Islet of Langerhans (tissue), 1 donor: ENCODE data around the gene PCNX2.
A peak's percentile ranks its signal among the peaks of the same experiment; 100 is the strongest.

Source experiments
- FAIRE-seq: peaks from one replicate; lab custom pipeline; 2011; peaks lifted over from hg19 to GRCh38; lab: Jason Lieb, UNC

Gene PCNX2

DNA sequence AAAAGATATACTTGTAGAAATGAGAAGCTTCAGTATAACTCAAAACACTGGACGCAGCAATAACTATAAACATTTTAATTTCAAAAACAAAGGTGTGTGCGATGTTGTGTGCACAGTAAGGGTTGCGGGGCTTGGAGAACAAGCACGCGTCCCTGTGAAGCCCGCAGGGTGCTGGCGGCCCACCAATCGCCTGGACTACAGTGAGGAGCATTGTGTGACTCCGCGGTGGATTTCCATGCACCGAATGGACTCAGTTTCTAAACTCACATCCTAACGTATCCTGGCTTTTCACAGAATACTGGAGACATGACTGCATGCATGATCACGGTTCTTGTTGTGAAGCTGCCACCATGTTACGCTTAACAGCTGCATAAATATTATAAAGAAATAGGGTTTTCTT, 312.1 kb downstream of the PCNX2 start:
- FAIRE-seq = no peak

DNA sequence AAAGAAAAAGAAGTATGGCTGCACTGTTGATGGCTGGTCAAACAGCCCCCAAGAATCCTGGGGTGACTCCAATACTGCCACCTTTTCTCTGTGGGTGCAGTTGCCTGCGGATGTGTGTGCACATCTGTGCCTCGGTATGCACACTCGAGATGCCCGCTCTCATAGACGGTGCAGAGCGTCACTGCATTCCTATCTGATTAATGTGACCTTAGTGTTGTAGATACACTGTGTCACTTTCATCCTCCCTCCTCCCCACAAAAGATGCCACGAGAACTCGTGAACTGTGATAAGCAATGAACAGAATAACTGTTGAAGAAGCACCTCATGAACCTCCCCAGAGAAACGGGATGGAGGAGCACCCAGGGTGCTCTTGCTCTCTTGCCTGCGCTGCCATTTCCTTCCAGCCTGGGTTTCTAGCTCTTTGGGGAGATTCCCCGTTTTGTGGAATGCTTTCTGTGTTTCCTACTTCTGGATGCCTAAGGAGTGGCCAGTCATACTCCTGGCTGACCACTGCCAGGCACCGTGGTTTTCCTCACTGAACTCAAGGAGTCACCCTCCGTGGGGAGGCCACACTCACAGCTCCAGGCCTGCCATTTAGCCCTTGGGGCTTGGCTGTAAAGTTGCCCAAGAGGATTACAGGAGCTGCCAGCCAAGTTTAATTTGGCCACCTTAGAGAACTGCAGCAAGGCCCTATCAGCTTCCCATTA, 313.1 kb downstream of the PCNX2 start:
- FAIRE-seq = no peak

DNA sequence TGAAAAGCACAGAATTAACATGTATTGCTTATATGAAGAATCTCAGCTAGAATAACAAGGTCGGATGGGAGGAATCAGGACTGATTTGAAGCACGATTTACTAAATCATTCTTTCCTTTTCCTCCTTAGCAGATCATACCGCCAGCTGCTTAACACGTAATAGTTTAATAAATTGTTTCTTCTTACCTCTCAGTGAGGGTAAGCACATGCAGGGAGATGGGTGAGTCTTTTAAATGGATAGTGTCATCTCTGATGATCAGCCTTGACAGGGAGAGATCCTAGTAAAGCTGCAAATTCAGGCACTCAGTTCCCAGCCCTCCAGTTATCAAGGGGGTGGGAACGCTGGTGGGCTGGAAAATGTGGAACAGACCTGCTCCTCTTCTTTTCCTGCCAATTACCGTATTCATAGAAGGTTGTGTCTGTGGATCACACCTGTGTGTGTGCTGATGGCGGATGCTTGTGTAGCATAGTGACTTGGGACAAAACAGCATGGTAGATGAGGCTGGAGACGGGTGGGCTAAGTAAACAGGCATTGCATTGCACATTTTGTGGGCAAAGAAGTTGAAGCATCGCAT, 314.5 kb downstream of the PCNX2 start:
- FAIRE-seq = no peak

DNA sequence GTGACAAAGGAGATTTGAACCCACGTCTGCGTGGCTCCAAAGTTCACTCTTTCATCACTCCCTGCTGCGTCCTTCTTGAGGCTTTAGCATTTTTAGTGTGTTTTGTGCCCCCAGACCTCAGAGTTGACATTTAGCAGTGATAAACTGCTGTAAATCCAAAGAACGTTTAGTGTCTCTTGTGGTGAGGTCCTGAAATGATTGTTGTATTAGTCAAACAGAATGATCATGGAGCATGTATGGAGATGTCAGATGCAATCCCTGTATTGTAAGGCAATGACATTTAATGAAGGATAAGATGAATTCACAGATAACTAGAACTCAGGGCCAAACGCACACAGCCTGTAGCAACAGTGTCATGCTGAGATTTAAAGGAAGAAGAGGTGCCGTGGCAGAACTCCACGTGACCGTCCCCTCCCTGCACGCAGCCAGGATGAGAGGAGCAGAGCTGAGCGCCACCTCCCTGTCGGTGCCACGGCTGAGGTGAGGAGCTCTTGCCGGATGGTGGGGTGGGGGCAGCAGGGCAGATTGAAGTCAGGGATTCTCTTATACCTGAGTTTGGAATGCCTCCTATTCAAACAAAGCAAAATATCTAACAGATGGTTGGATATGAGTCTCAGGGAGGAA, 315.1 kb downstream of the PCNX2 start:
- FAIRE-seq = peak; percentile 33

DNA sequence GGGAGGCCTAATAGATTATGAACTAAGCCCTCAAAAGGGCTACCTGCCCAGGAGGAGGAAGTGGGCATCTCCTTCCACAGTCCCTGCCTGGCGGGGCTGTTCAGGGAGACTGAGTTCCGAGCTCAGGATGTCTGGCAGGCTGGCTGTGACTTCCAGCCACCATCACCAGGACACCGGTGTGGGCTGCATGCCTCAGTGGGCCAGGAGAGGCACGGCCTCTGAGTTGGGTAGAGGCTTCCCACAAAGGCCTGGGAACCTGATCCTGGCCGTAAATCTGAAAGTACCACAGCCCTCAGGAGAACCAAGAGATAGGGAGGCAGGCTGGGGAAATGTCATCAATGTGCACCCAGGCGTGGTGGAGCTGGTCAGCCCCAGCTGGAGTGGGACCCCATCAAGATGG, 316.0 kb downstream of the PCNX2 start:
- no peak for FAIRE-seq

DNA sequence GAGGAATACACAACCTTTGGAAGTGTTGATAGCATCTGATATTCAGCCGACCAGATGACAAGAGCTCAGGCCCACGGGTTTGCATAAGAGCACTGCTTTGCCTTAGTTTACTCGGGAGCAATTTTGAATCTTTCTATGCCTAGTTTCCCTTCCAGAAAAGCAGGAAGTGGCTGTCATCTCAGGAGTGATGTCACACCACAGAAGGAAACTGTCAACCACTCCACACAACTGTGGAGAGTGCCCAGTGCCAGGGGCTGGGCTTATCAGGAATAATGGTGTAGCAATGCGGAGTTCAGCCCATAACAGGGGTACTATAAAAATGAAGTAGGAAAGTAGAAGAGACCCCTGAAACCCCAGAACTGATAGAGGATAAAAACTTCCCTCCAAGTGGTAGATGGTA, 316.7 kb downstream of the PCNX2 start:
- FAIRE-seq = no peak

DNA sequence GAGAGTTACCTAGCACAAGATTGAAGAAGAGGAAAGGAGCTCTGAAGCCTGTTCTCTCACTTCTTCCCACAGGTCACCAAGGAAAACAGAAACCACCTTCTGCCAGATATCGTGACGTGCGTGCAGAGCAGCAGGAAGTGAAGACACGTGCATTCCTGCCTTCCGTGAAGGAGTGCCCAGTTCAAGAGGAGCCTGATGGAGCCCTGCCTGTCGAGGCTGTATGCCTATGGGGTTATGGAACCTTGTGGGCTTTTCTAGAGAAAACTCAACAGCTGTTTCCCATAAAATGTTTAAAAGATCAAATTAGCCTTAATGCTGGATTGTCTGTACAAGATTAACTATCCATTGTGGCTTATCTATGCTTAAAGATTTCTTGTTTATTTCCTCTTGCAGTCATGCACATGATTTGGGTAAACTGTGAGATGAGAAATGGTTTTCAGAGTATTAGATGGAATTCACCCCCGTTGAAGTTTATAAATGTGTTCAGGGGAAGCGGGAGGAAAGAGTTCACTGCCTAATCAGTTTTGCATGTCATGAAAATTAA, 317.4 kb downstream of the PCNX2 start:
- FAIRE-seq = no peak

DNA sequence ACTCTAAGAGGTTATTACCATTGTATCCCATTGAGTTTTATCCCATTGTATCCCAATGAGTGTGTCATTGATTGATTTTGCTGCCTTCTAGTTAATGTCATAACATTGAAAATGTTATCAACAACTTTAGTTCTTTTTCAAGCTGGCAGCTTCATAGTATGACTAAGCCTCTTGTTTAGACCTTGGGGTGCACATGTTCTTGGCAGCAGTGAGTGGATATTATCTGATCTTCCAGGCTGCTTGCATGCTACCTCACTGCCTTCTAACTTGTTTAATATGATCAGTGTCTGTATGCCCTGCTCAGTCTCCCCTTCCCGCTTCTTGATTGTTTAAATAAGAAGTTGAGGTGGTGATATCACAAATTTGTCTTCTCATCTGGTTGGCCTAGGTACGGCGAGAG, 320.6 kb downstream of the PCNX2 start:
- no peak for FAIRE-seq

DNA sequence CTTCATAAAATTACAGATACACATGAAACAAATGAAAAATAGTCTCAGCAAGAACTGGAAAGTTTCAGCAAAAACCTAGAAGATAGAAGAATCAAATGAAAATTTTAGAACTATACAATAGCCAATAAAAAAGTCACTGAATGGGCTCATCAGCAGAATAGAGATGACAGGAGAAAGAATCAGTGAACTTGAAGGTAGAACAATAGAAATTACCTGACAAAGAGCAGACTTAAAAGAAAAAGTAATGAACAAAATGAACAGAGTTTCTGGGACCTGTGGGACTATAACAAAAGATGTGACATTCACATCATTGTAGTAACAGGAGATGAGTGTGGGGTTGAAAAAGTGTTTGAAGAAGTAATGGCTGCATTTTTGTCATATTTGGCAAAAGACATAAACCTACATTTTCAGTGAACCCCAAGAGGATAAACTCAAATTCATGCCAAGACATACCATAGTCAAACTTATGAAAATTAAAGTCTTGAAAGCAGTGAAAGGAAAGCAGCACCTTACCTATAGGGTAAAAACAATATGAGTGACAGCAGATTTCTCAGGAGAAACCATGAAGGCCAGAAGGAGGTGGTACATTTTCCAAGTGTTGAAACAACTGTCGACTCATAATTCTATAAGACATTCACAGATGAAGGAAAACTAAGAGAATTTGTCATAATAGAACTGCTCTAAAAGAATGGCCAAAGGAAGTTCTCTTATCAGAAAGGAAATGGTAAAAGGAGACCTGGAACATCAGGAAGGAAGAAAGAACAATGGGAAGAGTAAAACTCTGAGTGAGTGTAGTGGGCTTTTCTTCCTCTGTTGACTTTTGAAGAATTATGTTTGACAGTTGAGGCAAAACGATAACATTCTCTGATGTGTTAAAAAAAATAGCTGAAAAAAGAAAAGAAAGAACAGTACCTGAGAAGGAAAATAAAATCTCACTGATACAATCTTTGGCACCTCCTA, 321.6 kb downstream of the PCNX2 start:
- FAIRE-seq = no peak

DNA sequence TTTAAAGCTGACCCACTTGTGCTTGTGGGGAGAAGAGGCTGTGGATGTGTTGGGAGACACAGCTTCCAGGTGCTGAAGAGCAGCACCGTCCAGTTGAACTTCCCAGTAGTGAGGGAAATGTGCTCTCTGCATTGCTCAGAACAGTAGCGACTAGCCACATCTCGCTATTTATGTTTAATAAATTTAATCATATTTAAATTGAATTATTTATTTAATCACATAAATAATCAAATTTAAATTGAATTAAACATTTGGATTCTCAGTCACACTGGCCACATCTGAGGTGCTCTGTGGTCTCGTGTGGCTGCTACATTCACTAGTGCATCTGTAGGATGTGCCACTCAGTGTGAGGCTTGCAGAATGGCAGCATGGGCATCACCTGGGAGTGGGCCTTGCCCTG, 325.0 kb downstream of the PCNX2 start:
- FAIRE-seq = no peak

DNA sequence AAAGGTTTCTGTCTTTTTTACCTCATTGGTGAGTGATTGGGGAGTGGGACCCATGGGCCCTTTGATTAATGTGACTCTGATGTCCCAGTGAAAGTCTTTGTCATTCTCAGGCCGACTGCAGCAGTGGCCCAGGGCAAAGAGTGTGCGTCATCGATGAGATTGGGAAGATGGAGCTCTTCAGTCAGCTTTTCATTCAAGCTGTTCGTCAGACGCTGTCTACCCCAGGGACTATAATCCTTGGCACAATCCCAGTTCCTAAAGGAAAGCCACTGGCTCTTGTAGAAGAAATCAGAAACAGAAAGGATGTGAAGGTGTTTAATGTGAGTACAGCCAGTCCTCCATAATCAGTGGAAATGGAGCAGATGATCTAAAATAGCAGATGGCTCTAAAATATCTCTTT, 325.7 kb downstream of the PCNX2 start:
- FAIRE-seq = no peak

DNA sequence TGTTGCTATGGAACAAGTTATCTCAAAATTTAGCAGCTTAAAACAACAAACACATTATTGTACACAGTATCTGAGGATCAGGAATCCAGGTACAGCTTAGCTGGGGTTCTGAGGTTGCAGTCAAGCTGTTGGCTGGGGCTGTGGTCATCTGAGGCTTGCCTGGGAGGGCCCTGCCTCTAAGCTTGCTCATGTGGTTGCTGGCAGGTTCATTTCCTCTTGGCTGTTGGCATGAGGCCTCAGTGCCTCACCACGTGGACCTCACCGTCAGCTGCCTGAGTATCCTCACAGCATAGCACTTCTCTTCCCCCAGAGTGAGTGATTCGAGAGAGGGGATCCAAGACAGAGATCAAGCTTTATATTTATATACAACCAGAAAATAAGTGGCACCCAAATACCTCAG, 326.6 kb downstream of the PCNX2 start:
- no peak for FAIRE-seq

DNA sequence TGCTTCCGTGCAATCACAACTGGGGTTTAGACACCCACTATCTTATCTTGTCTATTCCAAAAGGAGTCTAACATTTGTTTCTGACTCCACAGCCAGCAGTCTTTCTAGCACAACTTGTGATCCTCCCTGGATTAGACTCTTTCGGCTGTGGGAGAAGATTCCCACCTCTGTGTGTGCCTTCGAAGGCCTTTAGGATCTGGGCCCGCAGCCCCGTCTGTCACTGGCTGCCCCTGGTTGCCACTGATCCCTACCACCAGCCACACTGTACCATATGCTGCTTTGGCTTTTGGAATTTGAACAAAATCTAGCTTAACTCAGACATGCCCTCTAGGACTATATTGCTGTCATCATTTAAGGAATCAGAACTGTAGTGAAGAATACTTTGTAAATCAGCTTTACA, 327.1 kb downstream of the PCNX2 start:
- FAIRE-seq = no peak

DNA sequence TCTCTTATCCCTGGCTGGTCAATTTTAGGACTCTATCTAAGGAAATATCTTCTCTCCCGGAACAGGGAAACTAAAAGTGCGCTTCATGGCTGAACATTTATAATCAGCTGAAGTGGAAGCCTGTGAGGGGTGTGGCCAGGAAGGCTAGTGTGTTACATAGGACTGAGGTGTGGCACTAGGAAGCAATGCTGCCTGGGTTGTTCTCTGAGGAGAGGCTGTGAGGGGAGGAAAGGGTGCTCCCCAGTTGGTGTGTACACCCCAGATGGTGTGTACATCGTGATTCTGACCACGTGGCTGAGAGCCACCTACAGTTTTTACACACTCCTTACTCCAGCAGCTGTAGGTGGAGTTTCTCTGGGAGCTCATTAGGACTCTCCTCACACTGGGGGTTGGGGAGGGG, 328.9 kb downstream of the PCNX2 start:
- FAIRE-seq = no peak

DNA sequence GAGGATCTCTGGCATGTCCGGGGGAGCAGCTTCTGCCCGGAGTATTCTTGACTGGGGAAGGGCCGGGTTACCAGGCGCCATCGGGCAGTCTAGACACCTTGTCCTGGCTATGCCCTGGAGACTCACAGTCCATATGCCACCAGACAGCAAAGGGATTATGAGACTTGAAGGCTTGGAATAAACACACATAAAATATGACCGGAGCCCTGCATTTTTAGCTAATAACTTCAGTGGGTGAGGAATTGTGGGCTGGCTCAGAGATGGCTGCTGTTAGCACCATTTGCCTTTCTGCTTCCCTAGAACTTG, 329.7 kb downstream of the PCNX2 start:
- FAIRE-seq = no peak

DNA sequence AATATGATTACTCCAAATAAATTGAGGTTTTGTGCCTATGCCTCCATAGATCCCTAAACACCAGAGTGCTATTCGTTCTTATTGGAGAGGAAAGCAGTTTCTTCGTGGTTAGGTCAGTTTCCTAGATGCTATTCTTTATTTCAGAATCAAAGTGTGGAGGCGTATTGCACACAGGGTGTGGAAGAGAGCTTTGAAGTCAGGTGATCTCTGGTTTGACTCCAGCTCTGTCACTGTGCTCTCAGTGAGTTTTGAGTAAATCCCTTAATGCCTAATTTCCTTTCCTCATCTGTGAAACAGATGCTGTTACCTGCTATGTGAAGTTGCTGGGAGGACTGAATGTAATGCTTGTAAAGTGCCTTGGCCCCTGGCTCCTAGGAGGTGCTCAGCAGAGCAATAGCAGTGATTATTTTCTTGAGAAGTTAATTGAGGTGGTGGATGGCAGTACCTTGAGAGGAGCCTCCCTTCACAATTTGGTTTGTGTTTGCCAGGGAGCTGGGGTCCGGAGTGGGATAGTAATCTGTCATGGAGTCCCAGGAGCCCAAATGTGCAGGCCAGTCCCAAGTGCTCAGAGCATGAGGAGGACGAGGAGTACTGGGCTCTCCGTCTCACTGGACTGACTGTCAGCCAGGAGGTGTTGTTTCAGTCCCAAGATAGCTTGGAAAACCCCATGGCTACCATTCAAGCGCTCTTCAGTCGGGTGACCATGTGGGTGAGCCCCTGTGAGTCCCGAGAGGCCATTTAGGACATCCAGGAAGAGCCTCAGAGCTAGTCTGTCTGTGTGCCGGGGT, 330.2 kb downstream of the PCNX2 start:
- FAIRE-seq = no peak

DNA sequence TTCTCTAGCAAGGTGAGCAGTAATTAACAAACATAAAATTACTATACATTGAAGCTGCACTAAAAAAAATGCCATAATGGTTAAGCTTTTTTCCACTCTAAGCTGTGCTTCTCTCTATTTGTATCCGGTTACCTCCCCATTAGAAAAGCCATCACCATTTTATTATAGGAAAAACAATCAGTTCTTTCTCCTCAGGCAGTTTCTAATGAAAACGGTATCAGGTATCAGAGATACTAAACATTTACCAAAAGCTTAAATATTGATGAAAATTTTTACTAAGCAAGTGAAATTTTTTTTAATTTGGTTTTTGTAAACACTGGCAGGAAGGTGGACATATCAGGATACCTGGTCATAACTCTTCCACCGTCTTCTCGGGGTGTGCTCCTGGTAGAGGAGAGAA, 330.9 kb downstream of the PCNX2 start:
- FAIRE-seq = no peak

DNA sequence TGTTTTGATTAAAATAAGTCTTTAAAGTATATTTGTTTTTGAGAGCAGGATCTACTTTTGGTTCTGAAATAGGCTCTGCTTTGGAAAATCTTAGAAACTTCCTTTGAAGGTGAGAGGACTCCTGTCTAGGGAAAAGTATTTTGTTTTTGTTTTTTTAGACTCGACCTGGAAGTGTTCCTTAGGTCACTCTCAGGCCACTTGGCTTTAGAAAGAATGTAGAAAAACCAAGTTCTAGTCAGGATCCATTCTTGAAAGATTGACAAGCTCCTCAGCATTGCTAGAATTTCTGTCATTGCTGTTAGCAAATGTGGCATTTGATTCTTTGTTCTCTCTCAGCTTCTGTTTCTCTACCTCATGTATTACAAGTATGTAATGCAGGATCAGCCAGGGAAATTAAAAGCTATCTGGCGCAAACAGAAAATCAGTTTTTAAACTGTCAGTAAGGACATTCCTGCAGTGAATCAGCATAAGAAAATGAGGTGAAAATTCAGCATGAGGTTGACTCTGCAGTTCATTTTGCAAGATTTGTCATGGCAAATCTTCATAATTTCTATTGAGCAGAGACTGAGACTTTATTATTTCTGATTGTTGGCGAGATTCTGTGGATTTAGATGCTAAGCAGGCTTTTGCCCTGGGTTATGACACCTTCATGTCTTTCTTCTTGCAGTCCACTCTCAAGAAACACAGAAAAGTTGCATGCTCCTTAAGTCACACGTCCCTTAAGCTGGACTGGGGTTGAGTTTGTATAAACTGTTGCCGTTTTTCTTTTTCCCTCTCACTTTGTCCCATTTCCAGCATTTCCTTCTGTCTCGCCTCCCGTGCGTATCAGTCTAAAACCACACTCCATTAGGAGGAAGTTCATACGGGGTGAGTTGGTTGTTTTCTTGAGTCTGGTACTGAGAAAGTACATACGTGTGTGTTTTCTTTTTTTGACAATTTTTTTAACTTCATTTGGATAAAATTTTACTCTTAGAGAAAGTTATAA, 332.5 kb downstream of the PCNX2 start:
- no peak for FAIRE-seq

DNA sequence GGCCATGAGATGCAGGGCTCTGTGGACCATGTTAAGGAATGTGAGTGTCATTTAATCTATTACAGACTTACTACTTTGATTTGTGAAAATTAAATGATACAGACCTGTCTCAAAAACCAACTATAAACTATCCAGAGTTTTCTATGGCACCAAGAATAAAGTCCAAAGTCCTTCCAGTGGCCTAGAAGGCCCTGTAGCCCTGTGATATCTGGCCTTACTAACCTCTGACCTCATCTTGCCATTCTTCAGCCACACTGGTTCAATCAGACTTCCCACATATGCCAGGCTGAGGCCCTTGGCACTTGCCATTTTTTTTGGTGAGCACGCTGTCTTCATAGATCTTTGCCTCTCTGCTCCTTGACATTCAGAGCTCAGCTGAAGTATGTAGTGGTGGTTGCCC, 337.5 kb downstream of the PCNX2 start:
- FAIRE-seq = no peak

DNA sequence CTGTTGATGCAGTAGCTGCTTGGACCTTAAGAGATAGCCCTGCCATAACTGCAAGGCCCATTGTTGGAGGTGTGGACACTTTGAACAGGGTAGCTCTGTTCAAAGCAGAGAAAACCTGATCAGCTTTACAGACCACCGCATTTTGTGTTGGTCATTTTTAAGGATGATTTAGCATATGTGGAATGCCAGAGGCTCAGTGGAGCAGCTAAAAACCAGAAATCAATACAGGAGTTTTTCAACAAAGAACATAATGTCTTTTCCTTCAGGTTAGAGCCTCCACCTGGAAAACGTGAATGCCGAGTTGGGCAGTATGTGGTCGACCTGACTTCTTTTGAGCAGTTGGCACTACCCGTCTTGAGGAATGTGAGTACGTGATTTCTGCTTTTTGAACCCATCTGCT, 339.4 kb downstream of the PCNX2 start:
- FAIRE-seq = no peak
